Measurements from ENCODE around the gene SEMA6D. TPM values are rescaled to one million over a fixed set of nuclear protein-coding genes. Genes with fewer than 3 reads are reported as not detected.

Gene SEMA6D
- polyA plus RNA-seq, 1 donor from 2014 or later: 108 TPM

DNA sequence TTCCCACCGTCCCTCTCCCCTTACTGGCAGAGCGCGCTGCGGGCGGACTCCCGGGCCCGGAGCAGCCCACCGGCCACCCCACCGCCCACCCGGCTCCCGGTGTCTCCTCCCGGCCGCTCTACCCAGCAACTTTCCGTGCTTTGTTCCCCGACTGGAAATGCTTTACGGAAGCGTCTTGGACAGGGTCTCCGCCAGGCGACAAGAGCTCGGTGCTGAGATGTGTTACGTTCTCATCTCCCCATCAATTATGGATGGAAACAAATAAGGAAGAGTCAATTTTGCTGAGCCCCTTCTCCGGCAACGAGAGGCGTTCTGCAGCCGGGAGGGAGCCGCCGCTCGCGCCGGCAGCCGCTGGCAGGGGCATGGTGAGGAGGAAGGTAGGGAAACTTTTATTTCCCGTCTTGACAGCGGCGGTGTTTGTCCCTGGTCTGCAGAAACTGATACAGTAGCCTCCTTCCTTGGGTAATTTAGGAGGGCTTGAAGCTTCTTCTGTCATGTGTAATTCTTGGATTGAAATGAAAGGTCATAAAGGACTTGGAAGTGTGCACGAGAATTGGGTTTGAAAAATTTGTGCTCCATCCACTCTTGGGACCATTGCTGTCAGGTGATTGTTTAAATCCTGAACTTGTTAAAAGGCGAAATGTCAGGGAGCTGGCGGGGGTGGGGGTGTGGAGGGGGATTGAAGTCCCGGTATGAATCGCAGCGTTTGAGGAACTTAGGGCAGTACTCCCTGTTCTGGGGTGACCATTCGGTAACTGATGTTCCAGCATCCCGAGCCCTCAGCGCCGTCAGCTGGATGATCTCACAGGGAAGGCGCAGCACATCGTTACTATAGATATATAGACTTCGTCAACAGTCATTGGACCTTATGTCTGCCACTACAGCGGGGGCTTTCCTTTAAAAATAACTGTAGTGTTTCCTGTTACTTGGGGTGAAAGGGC, 1.5 kb downstream of the SEMA6D start:
- Histone ChIP-seq H3K4me3 (ENCODE audit: low read length) (peak overlapping the region; percentile 81), H3K27ac (ENCODE audit: low read length) (peak overlapping the region; percentile 61), H2AFZ (ENCODE audit: low read depth, low read length) (no peak overlapping the region), H3K4me2 (ENCODE audit: low read length) (peak overlapping the region; percentile 65), H3K9me3 (ENCODE audit: low read length) (no peaks in the 10 kb centered on the region), H4K20me1 (ENCODE audit: insufficient read depth) (peaks cover 15% of the 10 kb centered on the region), H3K27me3 (ENCODE audit: insufficient read depth, low read depth, low read length) (peaks cover 6% of the 10 kb centered on the region), H3K79me2 (replicated peaks; ENCODE audit: insufficient read depth, low read length) (peaks cover 19% of the 10 kb centered on the region), H3K9ac (ENCODE audit: low read length) (peak overlapping the region; percentile 70), H3F3A (ENCODE audit: insufficient read depth, low read length, poor library complexity, severe bottlenecking) (peaks cover 3% of the 10 kb centered on the region), H3K36me3 (ENCODE audit: insufficient read depth, low read length) (no peaks in the 10 kb centered on the region), H3K9me2 (ENCODE audit: insufficient read depth, low read length) (no peaks in the 10 kb centered on the region)
- no peak for TF ChIP-seq TAF1 (IDR thresholded peaks at IDR 0.05; ENCODE audit: low read depth)
- TF ChIP-seq POLR2AphosphoS5 (IDR thresholded peaks at IDR 0.05): no peak
- no peak for TF ChIP-seq RAD21 (conservative IDR thresholded peaks at IDR 0.05)
- TF ChIP-seq SMC3 (conservative IDR thresholded peaks at IDR 0.05; ENCODE audit: poor library complexity): no peak
- no peak for TF ChIP-seq EP300 (conservative IDR thresholded peaks at IDR 0.05; ENCODE audit: poor library complexity, severe bottlenecking)
- peak; percentile 50 for TF ChIP-seq MXI1 (conservative IDR thresholded peaks at IDR 0.05; ENCODE audit: poor library complexity, severe bottlenecking)
- TF ChIP-seq CTCF (IDR thresholded peaks at IDR 0.05; ENCODE audit: poor library complexity, severe bottlenecking): no peak
- no peak for TF ChIP-seq EZH2 (IDR thresholded peaks at IDR 0.05; ENCODE audit: borderline replicate concordance, insufficient read depth, low read length, poor library complexity, severe bottlenecking)
- peak; percentile 26 for TF ChIP-seq REST (IDR thresholded peaks at IDR 0.05; ENCODE audit: borderline replicate concordance)

DNA sequence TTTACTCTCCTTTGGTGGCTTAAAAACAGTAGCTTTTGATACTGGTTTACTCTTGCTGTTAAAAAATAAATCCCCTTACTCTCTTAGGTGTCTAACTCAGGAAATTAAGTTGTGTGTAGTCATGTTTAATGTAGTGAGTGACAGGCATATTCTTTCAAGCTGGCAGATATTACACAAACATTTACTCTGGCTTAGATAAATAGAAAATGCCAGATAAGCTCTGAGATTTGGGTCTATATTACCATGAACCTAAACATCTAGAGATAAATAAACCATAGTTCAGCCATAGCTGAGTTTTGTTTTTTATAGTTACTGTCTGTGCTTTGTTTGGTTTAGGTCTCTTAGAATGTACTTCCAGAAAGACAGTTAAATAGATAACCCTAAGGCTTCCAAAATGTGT, 2.4 kb downstream of the SEMA6D start:
- H3K9ac ChIP-seq (ENCODE audit: low read length): peak overlapping the region; percentile 70
- peaks cover 3% of the 10 kb centered on the region for H3F3A ChIP-seq (ENCODE audit: insufficient read depth, low read length, poor library complexity, severe bottlenecking)
- peaks cover 19% of the 10 kb centered on the region for H3K79me2 ChIP-seq (replicated peaks; ENCODE audit: insufficient read depth, low read length)
- peaks cover 6% of the 10 kb centered on the region for H3K27me3 ChIP-seq (ENCODE audit: insufficient read depth, low read depth, low read length)
- H4K20me1 ChIP-seq (ENCODE audit: insufficient read depth): peaks cover 15% of the 10 kb centered on the region
- peak overlapping the region; percentile 81 for H3K4me3 ChIP-seq (ENCODE audit: low read length)
- H3K9me2 ChIP-seq (ENCODE audit: insufficient read depth, low read length): no peaks in the 10 kb centered on the region
- H3K9me3 ChIP-seq (ENCODE audit: low read length): no peaks in the 10 kb centered on the region
- no peak overlapping the region for H3K27ac ChIP-seq (ENCODE audit: low read length)
- peak overlapping the region; percentile 65 for H3K4me2 ChIP-seq (ENCODE audit: low read length)
- no peak overlapping the region for H2AFZ ChIP-seq (ENCODE audit: low read depth, low read length)
- no peaks in the 10 kb centered on the region for H3K36me3 ChIP-seq (ENCODE audit: insufficient read depth, low read length)
- no peak for TF ChIP-seq SMC3 (conservative IDR thresholded peaks at IDR 0.05; ENCODE audit: poor library complexity)
- no peak for TF ChIP-seq POLR2AphosphoS5 (IDR thresholded peaks at IDR 0.05)
- TF ChIP-seq EZH2 (IDR thresholded peaks at IDR 0.05; ENCODE audit: borderline replicate concordance, insufficient read depth, low read length, poor library complexity, severe bottlenecking): no peak
- no peak for TF ChIP-seq CTCF (IDR thresholded peaks at IDR 0.05; ENCODE audit: poor library complexity, severe bottlenecking)
- TF ChIP-seq REST (IDR thresholded peaks at IDR 0.05; ENCODE audit: borderline replicate concordance): no peak
- TF ChIP-seq MXI1 (conservative IDR thresholded peaks at IDR 0.05; ENCODE audit: poor library complexity, severe bottlenecking): no peak
- no peak for TF ChIP-seq RAD21 (conservative IDR thresholded peaks at IDR 0.05)
- TF ChIP-seq EP300 (conservative IDR thresholded peaks at IDR 0.05; ENCODE audit: poor library complexity, severe bottlenecking): no peak
- no peak for TF ChIP-seq TAF1 (IDR thresholded peaks at IDR 0.05; ENCODE audit: low read depth)
